ENCODE results near the gene PAPOLB.

PAPOLB gene

GRCh38 chr7:4866528-4867496 lies 5.0 kb upstream of the PAPOLB start:
- TF ChIP-seq CTCF (IDR thresholded peaks at IDR 0.05): no peak
- DNase-seq: no peak
- intact Hi-C loops (cut with DNase I; ENCODE audit: low total_unique reads): no loop called here
- peaks cover 0 to 5% (median 0%) of the 10 kb centered on the region in 3 donors for H3K36me3 ChIP-seq
- H3K4me1 ChIP-seq: peaks cover 0 to 3% (median 0%) of the 10 kb centered on the region in 4 donors
- H3K9me3 ChIP-seq: peaks cover 0 to 7% (median 5%) of the 10 kb centered on the region in 3 donors
- H3K27me3 ChIP-seq: peaks cover 0 to 11% of the 10 kb centered on the region in 2 donors
- no peak overlapping the region for H3K4me3 ChIP-seq
- H3K27ac ChIP-seq: no peak overlapping the region

GRCh38 chr7:4862156-4862555 lies 326 bp upstream of the PAPOLB start:
- Histone ChIP-seq H3K4me1 (peaks cover 0 to 5% (median 0%) of the 10 kb centered on the region in 4 donors), H3K9me3 (peaks cover 0 to 10% (median 8%) of the 10 kb centered on the region in 3 donors), H3K36me3 (peaks cover 0 to 7% (median 0%) of the 10 kb centered on the region in 3 donors), H3K27ac (no peak overlapping the region), H3K4me3 (peak overlapping the region in 1 of 2 donors; percentile 20), H3K27me3 (peaks cover 0 to 14% of the 10 kb centered on the region in 2 donors)
- DNase-seq: no peak
- intact Hi-C loops (cut with DNase I; ENCODE audit: low total_unique reads): no loop called here
- TF ChIP-seq CTCF (IDR thresholded peaks at IDR 0.05): no peak

- H3K27me3 ChIP-seq: peaks cover 0 to 14% of the 10 kb centered on the region in 2 donors
- TF ChIP-seq CTCF (IDR thresholded peaks at IDR 0.05): no peak
- H3K4me1 ChIP-seq: peaks cover 0 to 5% (median 0%) of the 10 kb centered on the region in 4 donors
- H3K36me3 ChIP-seq: peaks cover 0 to 7% (median 0%) of the 10 kb centered on the region in 3 donors
- no peak overlapping the region for H3K27ac ChIP-seq
- no peak for DNase-seq
- peaks cover 0 to 10% (median 8%) of the 10 kb centered on the region in 3 donors for H3K9me3 ChIP-seq
- intact Hi-C loops (cut with DNase I; ENCODE audit: low total_unique reads): no loop called here
- no peak overlapping the region for H3K4me3 ChIP-seq
Observed at GRCh38 chr7:4861227-4861626, 603 bp downstream of the PAPOLB start.

GRCh38 chr7:4857189-4857588 lies 4.6 kb downstream of the PAPOLB start:
- intact Hi-C loops (cut with DNase I; ENCODE audit: low total_unique reads): no loop called here
- H3K9me3 ChIP-seq: peaks cover 0 to 10% (median 8%) of the 10 kb centered on the region in 3 donors
- no peak for DNase-seq
- H3K36me3 ChIP-seq: peaks cover 0 to 3% (median 0%) of the 10 kb centered on the region in 3 donors
- peaks cover 0 to 5% (median 0%) of the 10 kb centered on the region in 4 donors for H3K4me1 ChIP-seq
- H3K27ac ChIP-seq: no peak overlapping the region
- TF ChIP-seq CTCF (IDR thresholded peaks at IDR 0.05): no peak
- no peak overlapping the region for H3K4me3 ChIP-seq
- H3K27me3 ChIP-seq: peaks cover 0 to 7% of the 10 kb centered on the region in 2 donors

GRCh38 chr7:4856336-4857057 lies 5.3 kb downstream of the PAPOLB start:
- no peak for DNase-seq
- H3K27me3 ChIP-seq: peaks cover 0 to under 1% of the 10 kb centered on the region in 2 donors
- H3K4me3 ChIP-seq: no peak overlapping the region
- H3K27ac ChIP-seq: no peak overlapping the region
- peaks cover 0 to 7% (median 6%) of the 10 kb centered on the region in 3 donors for H3K9me3 ChIP-seq
- no peaks in the 10 kb centered on the region for H3K36me3 ChIP-seq
- no peak for TF ChIP-seq CTCF (IDR thresholded peaks at IDR 0.05)
- intact Hi-C loops (cut with DNase I; ENCODE audit: low total_unique reads): no loop called here
- H3K4me1 ChIP-seq: no peaks in the 10 kb centered on the region
